ENCODE data around the gene UNC5B. TPM values are rescaled to one million over a fixed set of nuclear protein-coding genes. Genes with fewer than 3 reads are reported as not detected.

The UNC5B gene
- polyA plus RNA-seq, 1 donor (not counting 4 experiments of a cell fraction or from before 2014, with no cell fraction given) = 1.1 TPM

DNA sequence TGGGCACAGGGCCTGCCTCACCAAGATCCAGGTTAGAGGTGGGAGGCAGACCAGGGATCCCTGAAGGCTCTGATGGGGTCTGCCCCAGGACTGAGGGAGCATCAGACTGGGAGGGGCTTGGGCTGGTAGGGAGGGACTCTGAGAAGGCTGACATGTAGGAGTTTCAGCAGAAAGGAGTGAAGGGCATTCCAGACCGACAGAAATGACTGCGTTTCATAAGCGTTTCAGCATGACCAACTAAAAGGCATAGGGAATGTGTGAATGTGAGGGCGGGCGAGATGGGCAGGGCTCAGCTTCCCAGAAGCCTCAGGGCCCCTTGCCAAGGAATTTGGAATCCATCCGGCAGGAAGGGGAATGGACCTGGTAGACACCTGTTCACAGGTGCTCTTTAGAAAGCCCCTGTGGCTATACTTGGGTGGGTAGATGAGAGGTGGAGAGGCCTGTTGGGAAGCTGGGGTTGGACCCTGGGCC lies 81.8 kb downstream of the UNC5B start:
- peak; percentile 49 for DNase-seq (ENCODE audit: low read depth, low spot score)
- H3K27ac ChIP-seq (ENCODE audit: control insufficient read depth, insufficient read depth, low read length) = no peak overlapping the region
- dilution Hi-C loops (cut with MboI; ENCODE audit: extremely low pct_ligation_motif_present, low sequenced_read_pairs) = no loop called here
- peaks cover 5% of the 10 kb centered on the region for H4K20me1 ChIP-seq (ENCODE audit: control insufficient read depth, extremely low read depth, insufficient read depth, low read length)
- no peak for TF ChIP-seq EZH2 (IDR thresholded peaks at IDR 0.05; ENCODE audit: low read length)
- TF ChIP-seq, protein P1, sequence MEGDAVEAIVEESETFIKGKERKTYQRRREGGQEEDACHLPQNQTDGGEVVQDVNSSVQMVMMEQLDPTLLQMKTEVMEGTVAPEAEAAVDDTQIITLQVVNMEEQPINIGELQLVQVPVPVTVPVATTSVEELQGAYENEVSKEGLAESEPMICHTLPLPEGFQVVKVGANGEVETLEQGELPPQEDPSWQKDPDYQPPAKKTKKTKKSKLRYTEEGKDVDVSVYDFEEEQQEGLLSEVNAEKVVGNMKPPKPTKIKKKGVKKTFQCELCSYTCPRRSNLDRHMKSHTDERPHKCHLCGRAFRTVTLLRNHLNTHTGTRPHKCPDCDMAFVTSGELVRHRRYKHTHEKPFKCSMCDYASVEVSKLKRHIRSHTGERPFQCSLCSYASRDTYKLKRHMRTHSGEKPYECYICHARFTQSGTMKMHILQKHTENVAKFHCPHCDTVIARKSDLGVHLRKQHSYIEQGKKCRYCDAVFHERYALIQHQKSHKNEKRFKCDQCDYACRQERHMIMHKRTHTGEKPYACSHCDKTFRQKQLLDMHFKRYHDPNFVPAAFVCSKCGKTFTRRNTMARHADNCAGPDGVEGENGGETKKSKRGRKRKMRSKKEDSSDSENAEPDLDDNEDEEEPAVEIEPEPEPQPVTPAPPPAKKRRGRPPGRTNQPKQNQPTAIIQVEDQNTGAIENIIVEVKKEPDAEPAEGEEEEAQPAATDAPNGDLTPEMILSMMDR (optimal IDR thresholded peaks at IDR 0.05 in 1 of 3, IDR thresholded peaks at IDR 0.05 in 1 of 3, conservative IDR thresholded peaks at IDR 0.05 in 1 of 3; ENCODE audit: extremely low read depth in 1 of 3, insufficient read depth in 2 of 3, low read length in 3 of 3) = no peak
- H3K36me3 ChIP-seq (ENCODE audit: control insufficient read depth in 2 of 2, extremely low read depth in 1 of 2, insufficient read depth in 2 of 2, low read length in 2 of 2) = peaks cover 0 to 2% of the 10 kb centered on the region in 2 experiments
- FAIRE-seq = no peak
- no peak overlapping the region for H3K4me2 ChIP-seq (ENCODE audit: control insufficient read depth, extremely low read depth, insufficient read depth, low read depth, low read length)
- peaks cover 4% of the 10 kb centered on the region for H3K27me3 ChIP-seq (ENCODE audit: control insufficient read depth, extremely low read depth, insufficient read depth, low read length)
- H3K9me1 ChIP-seq (ENCODE audit: control insufficient read depth, extremely low read depth, insufficient read depth, low read length) = no peaks in the 10 kb centered on the region
- H3K79me2 ChIP-seq (ENCODE audit: control insufficient read depth, insufficient read depth, low read length) = no peaks in the 10 kb centered on the region
- H3K9ac ChIP-seq (ENCODE audit: control insufficient read depth, extremely low read depth, insufficient read depth, low read length) = no peak overlapping the region
- H3K4me3 ChIP-seq (ENCODE audit: control insufficient read depth in 2 of 3, extremely low read depth in 1 of 3, insufficient read depth in 2 of 3, low read depth in 1 of 3, low read length in 3 of 3) = no peak overlapping the region
- peaks cover 4% of the 10 kb centered on the region for H3K4me1 ChIP-seq (ENCODE audit: control insufficient read depth, extremely low read depth, insufficient read depth, low read length)
- no peak overlapping the region for H2AFZ ChIP-seq (ENCODE audit: control insufficient read depth, low read length)
- H3K9me3 ChIP-seq (ENCODE audit: control insufficient read depth, low read depth, low read length) = no peaks in the 10 kb centered on the region

DNA sequence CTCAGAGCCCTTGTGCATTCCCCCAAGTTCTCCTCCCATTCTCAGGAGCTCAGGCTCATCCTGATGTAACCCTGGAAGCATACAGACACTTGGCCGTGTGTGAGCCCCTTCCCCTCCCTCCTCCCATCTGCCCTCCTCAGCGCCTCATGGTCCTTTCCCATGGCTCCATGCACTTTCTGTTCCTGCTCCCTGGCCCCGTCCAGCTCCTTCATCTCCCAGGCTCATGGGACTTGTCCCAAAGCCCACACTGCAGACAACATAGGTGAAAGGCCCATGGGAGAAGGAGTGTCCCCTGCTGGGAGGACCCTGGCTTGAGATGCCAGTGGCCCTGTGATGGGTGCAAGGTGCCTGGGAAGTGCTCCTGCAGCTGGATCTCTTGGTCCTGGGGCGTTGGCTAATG lies 82.5 kb downstream of the UNC5B start:
- no peak for FAIRE-seq
- no peak overlapping the region for H3K27ac ChIP-seq (ENCODE audit: control insufficient read depth, insufficient read depth, low read length)

More for the DNA sequence above, 82.5 kb downstream of the UNC5B start:
- peaks cover 5% of the 10 kb centered on the region for H4K20me1 ChIP-seq (ENCODE audit: control insufficient read depth, extremely low read depth, insufficient read depth, low read length)
- H2AFZ ChIP-seq (ENCODE audit: control insufficient read depth, low read length) = no peak overlapping the region
- H3K4me2 ChIP-seq (ENCODE audit: control insufficient read depth, extremely low read depth, insufficient read depth, low read depth, low read length) = no peak overlapping the region
- H3K27me3 ChIP-seq (ENCODE audit: control insufficient read depth, extremely low read depth, insufficient read depth, low read length) = peaks cover 6% of the 10 kb centered on the region
- dilution Hi-C loops (cut with MboI; ENCODE audit: extremely low pct_ligation_motif_present, low sequenced_read_pairs) = no loop called here
- H3K79me2 ChIP-seq (ENCODE audit: control insufficient read depth, insufficient read depth, low read length) = no peaks in the 10 kb centered on the region
- H3K36me3 ChIP-seq (ENCODE audit: control insufficient read depth in 2 of 2, extremely low read depth in 1 of 2, insufficient read depth in 2 of 2, low read length in 2 of 2) = peaks cover 0 to 2% of the 10 kb centered on the region in 2 experiments
- no peak overlapping the region for H3K9ac ChIP-seq (ENCODE audit: control insufficient read depth, extremely low read depth, insufficient read depth, low read length)
- DNase-seq (ENCODE audit: low read depth, low spot score) = no peak
- H3K9me3 ChIP-seq (ENCODE audit: control insufficient read depth, low read depth, low read length) = no peaks in the 10 kb centered on the region
- H3K9me1 ChIP-seq (ENCODE audit: control insufficient read depth, extremely low read depth, insufficient read depth, low read length) = no peaks in the 10 kb centered on the region
- no peak overlapping the region for H3K4me3 ChIP-seq (ENCODE audit: control insufficient read depth in 2 of 3, extremely low read depth in 1 of 3, insufficient read depth in 2 of 3, low read depth in 1 of 3, low read length in 3 of 3)
- H3K4me1 ChIP-seq (ENCODE audit: control insufficient read depth, extremely low read depth, insufficient read depth, low read length) = peaks cover 4% of the 10 kb centered on the region
- TF ChIP-seq, protein P1 (optimal IDR thresholded peaks at IDR 0.05 in 1 of 3, IDR thresholded peaks at IDR 0.05 in 1 of 3, conservative IDR thresholded peaks at IDR 0.05 in 1 of 3; ENCODE audit: extremely low read depth in 1 of 3, insufficient read depth in 2 of 3, low read length in 3 of 3) = no peak
